ENCODE data around the gene TACR1.
"Not testable (repeated sequence)": the region's sequence is repeated elsewhere in the genome, so short reads cannot be mapped to it uniquely, and the experiment has no call there.

TACR1 gene

DNA sequence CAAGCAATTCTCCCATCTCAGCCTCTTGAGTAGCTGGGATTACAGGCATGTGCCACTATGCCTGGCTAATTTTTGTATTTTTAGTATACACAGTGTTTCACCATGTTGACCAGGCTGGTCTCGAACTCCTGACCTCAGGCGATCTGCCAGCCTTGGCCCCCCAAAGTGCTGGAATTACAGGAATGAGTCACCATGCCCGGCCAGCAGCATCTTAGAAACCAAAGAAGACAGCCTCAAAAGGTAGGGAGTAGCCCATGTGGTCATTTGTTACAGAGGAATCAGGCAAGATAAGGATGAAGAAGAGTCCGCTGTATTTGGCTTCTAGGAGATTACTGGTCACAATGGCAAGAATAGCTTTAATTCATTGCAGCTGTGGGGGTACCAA is 53.1 kb downstream of the TACR1 start:
- DNase-seq (ENCODE audit: low spot score) = not testable (repeated sequence)

DNA sequence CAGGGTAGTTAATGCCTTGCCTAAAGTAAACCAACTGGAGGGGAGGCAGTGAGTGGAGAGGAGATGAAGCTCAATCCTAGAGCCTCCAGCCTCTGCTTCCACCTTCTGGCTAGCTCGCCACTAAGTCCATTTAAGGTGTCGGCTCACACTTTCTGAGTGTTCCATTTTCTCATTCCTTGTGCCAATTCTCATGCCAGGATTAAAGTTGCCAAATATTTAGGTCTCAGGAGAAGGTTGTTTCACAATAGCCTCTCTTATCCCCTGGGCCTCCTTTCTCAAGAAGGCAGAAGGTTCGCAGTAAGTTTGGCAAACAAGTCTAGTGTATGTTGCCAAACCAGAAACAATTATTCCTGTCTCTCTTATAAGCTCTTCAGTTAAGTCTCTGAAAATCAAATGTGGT is 57.2 kb downstream of the TACR1 start:
- DNase-seq (ENCODE audit: low spot score) = no peak

DNA sequence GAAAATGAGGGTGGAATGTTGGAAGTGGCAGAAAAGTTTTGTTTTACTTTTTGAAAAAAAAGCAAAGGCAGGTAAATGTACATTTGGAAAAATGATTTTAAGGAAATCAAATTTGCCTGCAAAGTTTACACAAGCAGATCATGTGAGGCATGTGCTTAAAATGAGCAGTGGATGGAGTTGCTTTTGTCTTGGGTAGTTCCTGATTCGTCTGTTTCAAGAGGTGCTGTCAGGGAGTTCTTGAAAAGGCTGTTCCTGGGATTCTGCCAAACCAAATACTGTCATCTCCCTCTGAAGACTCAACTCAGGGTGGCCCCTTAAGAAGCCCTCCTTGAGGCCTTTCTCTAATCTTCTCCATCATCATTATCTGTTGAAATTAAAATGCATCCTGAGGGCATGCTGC is 59.0 kb downstream of the TACR1 start:
- no peak for DNase-seq (ENCODE audit: low spot score)

DNA sequence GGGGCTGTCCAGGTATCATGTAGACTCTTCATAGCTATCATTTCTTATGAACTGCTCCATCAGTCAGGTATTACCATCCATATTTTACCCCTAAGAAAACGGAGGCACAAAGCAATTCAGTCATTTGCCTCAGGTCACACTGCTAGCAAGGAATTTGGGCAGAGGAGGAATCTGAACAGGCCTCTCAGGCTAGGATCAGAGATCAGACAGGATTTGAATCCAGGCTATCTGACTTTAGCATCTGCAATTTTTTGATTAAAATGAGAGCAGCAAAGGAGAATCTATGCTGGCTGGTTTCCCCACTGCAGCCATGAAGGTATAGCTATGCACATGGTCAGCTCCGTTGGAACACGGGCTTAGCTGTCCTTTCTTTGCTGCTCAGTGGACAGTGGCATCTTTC is 60.1 kb downstream of the TACR1 start:
- DNase-seq (ENCODE audit: low spot score) = no peak

DNA sequence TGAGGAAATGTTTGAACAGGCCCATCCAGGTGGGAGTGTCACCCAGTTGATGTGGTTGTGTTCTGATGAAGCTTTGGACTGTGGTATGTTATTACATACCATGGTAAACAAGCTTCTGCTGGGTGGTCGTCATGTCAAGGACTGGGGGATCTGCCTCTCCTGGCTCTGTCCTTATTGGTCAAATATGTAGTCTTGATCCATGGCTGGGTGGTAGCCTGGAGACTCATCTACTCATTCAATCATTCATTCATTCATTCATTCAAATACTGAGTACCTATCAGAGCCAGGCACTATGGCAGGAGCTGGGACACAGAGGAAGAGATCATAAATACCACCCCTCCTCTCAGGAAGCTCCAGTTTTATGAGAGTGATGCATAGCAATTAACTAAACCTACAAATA is 60.8 kb downstream of the TACR1 start:
- no peak for DNase-seq (ENCODE audit: low spot score)

DNA sequence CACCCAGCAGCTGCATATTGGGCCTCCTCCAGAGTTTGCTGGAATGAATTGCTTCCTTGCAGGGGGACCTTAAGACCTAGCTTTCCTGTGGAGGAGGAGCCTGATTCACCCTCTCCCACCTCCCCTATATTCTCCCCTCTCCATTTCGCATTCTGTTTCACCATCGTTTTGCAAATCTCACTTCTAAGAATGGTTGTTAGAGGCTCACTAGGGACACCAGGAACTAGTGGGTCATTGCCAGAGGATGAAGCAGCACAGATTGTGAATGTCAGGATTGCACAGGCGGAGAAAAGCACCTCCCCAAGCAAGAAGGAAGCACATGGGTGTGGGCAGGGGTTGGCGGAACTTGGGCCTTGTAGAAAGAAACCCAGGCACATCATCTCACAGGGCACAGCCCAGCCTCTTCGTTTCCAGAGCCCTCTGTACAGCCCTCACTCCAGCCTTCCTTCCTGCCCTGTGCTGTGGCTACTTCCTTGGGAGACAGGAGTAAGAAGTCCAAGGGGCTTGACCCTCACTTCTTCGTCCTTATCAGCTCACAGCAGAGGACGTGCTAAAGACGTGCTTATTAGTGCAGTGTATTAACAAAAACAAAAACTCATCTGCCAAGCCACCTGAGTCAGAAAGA is 63.4 kb downstream of the TACR1 start:
- no peak for DNase-seq (ENCODE audit: low spot score)

DNA sequence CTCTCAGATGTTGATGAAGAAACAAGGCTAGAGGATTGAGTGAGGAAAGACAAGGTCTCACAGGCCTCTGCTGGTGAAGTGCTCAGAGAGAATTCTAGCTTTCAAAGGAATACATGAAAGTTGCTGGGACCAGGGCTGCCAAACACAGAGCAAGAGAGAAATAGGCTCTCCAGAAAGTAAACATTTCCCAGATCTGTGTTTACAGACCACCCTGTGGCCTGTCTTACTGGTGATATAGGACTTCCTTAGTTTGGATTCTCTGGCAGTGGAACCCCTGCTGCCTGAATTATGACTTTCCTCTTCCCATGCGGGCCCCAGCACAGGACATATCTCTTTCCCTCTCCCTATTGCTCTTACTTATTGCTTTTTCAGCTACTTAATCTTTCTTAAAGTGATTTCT is 64.5 kb downstream of the TACR1 start:
- DNase-seq (ENCODE audit: low spot score) = no peak

DNA sequence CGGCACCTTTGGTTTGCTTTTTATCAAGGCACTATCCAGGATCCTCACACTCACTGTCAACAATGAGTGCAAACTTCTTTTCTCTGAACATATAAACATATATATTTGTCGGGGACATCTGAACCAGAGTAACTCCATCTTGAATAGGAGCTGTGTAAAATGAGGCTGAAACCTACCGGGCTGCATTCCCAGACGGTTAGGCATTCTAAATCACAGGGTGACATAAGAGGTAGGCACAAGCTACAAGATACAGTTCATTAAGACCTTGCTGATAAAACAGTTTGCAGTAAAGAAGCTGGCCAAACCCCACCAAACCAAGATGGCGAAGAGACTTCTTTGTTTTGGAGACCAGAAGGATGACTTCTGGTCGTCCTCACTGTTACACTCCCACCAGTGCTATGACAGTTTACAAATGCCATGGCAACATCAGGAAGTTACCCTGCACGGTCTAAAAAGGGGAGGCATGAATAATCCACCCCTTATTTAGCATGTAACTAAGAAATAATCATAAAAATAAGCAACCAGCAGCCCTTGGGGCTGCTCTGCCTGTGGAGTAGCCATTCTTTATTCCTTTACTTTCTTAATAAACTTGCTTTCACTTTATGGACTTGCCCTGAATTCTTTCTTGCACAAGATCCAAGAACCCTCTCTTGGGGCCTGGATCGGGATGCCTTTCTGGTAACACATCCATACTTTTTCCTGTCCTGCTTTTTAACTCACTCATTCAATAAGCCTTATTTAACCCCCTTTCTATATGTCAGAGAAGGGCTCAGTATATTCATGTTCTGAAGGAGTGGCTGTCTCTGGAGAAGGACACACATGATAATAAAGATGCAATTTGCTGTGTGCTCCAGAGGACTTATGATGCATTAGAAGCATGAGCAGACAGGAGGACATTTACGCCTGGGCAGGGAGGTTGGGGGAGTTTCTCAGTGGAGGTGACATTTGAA is 65.4 kb downstream of the TACR1 start:
- DNase-seq (ENCODE audit: low spot score) = no peak

DNA sequence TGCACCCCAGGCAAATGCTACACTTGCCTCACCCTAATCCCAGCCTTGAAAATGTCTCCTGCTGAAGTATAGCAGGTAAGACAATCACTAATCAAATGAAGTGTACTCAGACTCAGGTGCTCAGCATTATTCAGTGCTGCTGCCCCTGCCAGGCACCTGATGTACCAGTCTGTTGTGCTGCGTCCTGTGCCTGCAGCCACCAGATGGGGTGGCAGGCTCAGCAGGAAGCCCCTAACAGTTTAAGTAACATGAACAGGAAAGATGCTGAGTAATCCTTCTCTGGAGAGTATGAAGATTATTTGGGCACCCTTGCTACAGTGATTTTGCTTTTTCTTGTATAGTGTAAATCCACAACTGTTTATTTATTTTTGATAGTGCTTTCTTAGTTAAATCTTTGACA is 69.1 kb downstream of the TACR1 start:
- DNase-seq (ENCODE audit: low spot score) = no peak

DNA sequence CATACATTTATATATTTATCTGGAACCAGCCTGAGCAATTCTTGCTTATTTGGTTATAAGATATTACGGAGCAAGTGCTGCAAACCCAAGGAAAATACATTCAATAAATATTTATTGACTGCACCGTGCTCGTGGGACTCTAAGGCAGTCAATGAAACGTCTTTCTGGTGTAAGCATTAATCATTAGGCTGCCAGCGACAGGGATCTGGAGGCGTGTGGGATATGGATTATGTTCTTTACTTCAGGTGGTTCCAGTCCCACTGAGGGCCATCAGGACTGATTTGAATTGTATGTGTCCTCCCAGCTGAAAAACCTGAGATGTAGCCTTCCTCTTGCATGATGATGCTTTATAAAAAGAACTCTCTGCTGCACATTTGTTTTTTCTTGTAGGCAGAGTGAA is 75.4 kb downstream of the TACR1 start:
- DNase-seq (ENCODE audit: low spot score) = no peak

DNA sequence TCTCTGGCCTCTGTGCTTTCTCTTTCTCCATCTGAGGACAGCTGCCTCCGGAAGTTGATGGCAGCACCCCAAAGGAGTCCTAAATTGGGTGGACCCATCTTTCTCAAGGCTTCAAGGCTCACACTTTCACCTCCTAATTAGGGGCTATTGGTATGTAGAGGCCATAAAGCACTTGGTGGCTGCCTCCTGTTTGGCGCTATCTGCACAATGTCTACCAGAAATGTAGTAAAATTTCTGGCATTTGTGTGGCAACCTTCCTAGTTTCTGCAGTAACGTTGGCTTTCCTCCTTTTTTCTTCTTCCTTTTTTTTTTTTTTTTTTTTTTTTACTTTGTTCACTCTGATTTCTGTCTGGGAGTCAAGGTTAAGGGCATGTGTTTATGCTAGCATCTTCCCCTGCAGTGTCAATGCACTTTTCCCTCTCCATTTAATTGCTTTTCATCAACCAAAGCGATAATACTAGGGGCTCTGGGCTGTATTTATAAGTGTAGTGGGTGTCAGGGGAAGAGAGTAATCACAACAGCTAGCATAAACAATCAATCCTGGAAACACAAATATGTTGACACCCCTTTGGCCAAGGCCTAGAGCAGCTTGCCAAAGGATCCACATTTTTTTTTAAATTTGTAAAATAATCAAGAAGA is 86.0 kb downstream of the TACR1 start:
- DNase-seq (ENCODE audit: low spot score) = no peak

DNA sequence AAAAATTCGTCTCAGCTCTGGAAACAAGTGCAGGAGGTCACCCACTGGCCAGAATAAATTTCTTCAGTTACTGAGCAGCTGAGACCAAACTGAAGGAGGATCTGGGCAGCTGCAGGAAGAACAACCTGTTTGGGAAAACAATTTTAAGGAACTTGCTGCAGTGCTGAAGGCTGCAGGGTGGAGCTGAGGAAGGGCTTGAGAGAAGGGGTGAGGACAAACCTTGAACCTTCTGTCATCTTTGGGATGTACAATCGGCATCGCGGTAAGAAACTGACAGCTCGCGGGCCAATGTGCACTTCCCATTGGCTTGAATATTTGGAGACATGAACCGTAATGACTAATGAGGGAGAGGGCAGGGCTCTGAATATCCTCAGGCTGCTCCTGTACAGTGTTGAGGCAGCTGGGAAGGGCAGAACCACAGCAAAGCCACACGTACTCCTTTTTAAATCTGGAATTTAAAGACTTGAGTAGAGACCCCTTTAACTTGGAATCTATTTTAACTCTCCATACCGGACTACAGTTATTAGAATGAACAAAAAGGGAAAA is 90.3 kb downstream of the TACR1 start:
- no peak for DNase-seq (ENCODE audit: low spot score)

DNA sequence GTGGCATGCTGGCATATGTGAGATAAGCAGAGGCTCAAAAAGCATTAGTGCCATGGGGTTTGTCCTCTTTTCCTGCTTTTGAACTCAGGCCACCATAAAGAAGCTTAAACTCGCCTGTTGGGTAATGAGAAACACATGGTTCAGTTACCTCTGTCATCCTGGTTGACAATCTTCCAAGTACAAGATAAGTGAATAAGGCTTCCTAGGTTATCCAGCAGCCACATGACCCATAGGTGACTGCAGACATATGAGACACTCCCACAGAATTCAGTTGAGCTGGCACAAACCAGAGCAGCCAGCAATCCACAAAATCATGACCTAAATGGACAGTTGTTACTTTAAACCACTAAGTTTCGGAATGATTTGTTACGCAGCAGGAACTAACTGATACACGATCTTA is 97.3 kb downstream of the TACR1 start:
- no peak for DNase-seq (ENCODE audit: low spot score)

DNA sequence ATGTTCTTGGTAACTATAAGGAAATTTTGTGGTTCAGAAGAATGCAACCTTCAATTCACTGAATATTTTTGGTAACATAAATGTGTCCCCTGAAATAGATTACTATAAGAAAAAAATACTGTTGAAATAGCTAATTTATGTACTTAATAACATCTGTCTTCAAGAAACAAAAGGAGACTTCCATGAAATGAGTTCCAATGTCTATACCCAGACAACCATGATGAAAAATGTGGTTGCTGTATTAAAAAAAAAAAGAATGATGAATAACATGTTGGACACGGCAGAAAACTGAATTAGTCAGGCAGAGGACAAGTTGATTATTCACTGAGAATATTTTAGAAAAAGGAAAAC is 98.5 kb downstream of the TACR1 start:
- DNase-seq (ENCODE audit: low spot score) = no peak

DNA sequence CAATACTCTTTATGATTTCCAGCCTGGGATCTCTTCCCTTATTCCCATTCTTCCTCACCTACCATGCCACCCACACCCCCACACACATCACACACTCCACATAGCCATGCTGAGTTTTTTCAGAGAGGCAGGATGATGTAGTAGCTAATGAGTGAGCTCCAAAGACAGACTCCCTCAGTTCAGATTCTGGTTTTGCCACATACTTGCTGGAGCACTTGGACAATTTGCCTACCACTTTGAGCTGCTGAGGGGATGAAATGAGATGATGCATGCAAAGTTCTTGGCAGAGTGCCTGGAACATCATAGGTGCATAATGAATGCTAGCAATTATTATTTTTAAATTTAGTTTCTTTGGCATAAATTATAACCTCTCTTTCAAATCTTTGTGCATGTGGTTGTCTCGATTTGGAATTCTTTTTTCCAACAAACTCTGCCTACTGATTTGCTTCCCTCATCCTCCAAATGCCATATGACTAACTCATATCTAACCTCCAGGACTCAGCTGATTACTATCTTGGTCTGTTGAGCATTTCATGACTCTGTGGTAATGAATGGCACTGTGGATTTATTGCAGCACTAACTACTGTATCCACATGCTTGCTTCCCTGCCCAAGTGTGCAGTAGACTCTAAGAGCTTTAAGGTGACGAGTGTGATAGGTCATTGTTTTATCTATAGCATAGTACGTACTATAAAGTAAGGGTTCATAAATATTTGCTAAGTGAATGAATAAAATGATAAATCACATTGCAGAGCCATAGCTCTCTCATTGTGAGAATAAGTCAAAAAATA is 99.1 kb downstream of the TACR1 start:
- DNase-seq (ENCODE audit: low spot score) = no peak

DNA sequence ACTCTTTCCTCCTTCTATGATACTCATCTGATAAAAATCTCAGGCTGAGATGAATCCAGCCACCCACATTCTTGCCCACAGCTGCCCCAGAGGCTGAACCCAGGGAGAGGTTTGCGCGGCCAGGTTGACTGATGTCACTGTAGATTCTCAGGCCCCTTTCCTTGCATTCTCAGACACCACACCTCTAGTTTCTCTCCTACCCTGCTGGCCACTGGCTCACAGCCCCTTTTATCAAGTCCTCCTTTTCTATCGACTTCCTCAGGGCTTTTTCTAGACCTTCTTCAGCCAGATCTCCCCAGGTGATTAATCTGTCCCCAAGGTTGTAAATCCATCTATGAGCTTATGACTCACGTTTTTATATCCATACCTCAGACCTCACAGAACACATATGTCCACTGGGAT is 99.8 kb downstream of the TACR1 start:
- DNase-seq (ENCODE audit: low spot score) = no peak

DNA sequence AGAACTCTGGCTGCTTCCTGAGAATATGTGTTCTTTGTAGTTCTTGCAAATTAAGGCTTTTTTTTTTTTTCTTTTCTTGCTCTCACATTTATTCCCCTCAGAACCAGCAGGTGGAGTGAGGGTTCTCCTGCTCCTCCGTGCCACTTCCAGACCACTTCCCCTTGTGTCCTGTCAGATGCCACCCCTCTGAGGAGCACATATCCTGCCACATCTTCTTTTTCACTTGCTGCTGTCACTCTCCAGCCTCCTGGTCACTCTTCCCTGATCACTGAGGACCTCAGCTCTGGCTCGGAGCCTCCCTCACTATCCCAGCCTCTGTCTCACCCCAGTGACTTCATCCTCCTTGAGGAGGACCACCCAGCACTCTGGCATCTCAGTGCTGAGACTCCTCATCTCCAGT is 100.5 kb downstream of the TACR1 start:
- DNase-seq (ENCODE audit: low spot score) = peak; percentile 7

DNA sequence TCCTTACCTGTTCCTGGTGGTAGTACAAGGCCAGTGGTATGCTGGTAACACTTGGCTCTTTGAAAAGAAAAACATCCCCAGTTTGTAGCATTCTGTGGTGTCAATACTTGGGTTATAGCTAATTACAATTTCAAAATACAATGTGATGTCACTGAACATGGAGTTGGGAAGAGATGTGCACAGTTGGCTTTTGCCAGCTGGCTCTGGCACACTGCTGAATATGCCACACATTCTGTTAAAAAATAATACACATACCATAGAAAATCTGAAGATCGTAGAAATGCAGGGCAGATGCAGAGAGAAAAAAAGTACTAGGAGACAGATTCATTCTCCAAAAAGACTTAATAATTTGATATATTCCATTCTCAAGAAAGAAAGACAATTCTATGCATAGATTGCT is 101.5 kb downstream of the TACR1 start:
- peak; percentile 20 for DNase-seq (ENCODE audit: low spot score)

DNA sequence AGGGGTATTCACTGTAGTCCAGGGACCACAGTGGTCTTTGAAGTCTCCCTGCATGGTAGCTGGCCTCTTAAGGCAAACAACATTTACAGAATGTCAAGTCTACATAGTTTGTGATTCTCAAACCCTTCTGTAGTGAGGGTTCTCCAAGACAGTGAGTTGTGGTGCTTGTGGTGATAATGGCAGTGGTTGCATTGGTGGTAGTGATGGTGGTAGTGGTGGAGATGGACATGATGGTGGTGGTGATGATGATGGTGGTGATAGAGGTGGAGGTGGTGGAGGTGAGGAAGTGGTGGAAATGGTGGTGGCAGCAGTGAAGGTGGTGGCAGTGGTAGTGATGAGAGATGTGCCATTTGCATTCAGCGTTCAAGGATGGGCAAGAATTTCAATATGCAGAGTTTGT is 104.9 kb downstream of the TACR1 start:
- no peak for DNase-seq (ENCODE audit: low spot score)

DNA sequence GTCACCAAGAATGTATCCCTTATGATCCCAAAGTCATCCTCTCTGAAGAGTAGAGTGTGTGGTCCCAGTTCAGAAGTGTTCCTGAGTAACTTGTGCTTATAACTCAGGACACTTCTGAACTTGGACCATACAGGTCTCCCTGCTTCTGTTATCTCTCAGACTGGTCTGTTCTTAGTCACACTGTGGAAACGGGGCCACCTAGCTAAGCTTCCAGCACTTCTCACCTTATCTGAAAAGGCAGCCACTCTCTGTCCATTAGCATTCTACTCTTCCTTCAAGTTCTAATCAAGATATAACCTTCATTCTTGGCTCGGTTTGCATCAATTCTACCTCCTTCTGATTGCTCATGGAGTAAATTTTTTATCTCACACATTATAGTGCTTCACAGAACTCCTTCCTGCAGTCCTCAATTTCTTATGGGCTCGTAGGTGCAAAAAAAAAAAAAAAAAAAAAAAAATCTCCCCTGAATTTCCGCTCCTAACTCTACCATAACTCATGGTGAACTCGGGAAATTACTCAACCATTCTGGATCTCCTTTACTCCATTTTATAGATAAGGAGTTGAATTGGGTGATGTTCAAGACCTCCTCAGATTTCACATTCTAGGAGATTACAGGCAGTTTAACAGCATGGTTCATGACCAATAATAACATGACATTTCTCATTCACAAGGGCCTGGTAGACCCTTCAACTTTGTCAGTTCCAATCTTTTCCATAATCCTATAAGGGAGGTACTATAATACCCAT is 108.4 kb downstream of the TACR1 start:
- no peak for DNase-seq (ENCODE audit: low spot score)

DNA sequence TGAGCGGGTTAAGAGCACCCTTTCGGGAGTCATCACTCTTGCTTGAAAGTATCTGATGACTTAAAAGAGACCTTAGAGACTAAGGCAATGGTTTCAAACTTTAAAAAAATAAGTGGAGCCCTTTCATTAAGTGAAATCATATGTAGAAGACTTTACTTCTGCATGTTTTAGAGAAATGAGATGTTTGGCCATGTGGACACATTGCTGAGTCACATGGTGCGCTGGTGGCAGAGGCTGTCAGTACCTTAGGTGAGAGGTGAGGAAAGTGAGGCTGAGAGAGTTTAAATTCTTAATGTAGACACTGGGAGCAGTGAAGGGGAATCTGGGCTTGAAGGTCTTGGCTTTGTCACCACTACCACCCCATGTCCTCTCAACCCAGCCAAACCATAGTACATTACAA is 109.8 kb downstream of the TACR1 start:
- no peak for DNase-seq (ENCODE audit: low spot score)
